Kidney epithelial cell (primary cell): ENCODE measurements around the gene CCS. TPM values are rescaled to one million over a fixed set of nuclear protein-coding genes. Genes with fewer than 3 reads are reported as not detected.

Experiments used
- DNase-seq: peaks from one replicate; pipeline ENCODE4 v3.0.0-alpha.2; 2010; ENCODE audit warnings: low read depth
- H3K27me3 ChIP-seq: 2 replicates; pipeline ENCODE4 v1.6.0; 2011; ENCODE audit warnings: low read length; ENCODE audit not compliant: control insufficient read depth, insufficient read depth
- H3K36me3 ChIP-seq: 2 replicates; pipeline ENCODE4 v1.5.1; 2011; ENCODE audit warnings: low read length; ENCODE audit not compliant: control insufficient read depth, insufficient read depth
- H3K4me3 ChIP-seq: 2 replicates; pipeline ENCODE4 v1.5.1; 2011; ENCODE audit warnings: low read depth, mild to moderate bottlenecking, control low read depth, low read length
- total RNA-seq: library from RNA; depleted of rRNA; stranded (reverse); fragments of >200 nt; gene quantifications from 2 replicates; pipeline ENCODE4 v1.2.3, GENCODE V29; 2015
- TF ChIP-seq, protein P1 (sequence below): IDR thresholded peaks from 2 replicates; pipeline ENCODE4 v1.5.1; 2011; ENCODE audit warnings: mild to moderate bottlenecking, moderate library complexity, low read length, control low read depth, inconsistent platforms; ENCODE audit not compliant: insufficient read depth, poor library complexity, severe bottlenecking

CCS gene
- total RNA-seq, 1 donor from 2014 or later, result 20.6 TPM

DNA sequence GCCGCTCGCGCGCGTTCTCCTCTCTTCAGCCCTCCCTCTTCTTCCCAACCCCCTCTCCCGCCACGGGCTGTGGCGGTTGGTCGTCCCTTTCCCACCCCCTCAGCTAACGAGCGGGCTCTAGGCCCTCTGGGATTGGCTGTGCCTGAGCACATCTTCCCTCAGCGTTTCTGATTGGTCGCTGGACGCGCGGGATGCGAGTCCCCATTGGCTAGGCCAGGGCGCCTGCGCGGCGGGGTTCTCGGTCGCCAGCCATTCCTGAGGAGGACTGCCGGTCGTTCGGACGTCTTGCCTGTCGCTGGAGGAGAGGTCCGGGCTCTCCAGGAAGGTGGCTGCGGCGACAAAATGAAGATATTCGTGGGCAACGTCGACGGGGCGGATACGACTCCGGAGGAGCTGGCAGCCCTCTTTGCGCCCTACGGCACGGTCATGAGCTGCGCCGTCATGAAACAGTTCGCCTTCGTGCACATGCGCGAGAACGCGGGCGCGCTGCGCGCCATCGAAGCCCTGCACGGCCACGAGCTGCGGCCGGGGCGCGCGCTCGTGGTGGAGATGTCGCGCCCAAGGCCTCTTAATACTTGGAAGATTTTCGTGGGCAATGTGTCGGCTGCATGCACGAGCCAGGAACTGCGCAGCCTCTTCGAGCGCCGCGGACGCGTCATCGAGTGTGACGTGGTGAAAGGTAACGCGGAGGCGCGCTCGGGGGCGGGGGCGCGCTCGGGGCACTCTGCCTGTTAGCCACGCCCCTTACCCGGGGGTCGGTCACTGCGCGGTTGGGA lies 23.6 kb downstream of the CCS start, which contains the start of gene RBM14:
Gene RBM14 (plus strand): TSS at position 252 of the 776 bp plus-strand sequence. CDS start 91 bp downstream, at position 343.
- Histone ChIP-seq H3K36me3 (no peaks in the 10 kb centered on the region), H3K27me3 (no peaks in the 10 kb centered on the region), H3K4me3 (peak within 1 kb of the TSS; percentile 88)
- TF ChIP-seq, protein P1, sequence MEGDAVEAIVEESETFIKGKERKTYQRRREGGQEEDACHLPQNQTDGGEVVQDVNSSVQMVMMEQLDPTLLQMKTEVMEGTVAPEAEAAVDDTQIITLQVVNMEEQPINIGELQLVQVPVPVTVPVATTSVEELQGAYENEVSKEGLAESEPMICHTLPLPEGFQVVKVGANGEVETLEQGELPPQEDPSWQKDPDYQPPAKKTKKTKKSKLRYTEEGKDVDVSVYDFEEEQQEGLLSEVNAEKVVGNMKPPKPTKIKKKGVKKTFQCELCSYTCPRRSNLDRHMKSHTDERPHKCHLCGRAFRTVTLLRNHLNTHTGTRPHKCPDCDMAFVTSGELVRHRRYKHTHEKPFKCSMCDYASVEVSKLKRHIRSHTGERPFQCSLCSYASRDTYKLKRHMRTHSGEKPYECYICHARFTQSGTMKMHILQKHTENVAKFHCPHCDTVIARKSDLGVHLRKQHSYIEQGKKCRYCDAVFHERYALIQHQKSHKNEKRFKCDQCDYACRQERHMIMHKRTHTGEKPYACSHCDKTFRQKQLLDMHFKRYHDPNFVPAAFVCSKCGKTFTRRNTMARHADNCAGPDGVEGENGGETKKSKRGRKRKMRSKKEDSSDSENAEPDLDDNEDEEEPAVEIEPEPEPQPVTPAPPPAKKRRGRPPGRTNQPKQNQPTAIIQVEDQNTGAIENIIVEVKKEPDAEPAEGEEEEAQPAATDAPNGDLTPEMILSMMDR, result no peak
- peak; percentile 93 for DNase-seq

DNA sequence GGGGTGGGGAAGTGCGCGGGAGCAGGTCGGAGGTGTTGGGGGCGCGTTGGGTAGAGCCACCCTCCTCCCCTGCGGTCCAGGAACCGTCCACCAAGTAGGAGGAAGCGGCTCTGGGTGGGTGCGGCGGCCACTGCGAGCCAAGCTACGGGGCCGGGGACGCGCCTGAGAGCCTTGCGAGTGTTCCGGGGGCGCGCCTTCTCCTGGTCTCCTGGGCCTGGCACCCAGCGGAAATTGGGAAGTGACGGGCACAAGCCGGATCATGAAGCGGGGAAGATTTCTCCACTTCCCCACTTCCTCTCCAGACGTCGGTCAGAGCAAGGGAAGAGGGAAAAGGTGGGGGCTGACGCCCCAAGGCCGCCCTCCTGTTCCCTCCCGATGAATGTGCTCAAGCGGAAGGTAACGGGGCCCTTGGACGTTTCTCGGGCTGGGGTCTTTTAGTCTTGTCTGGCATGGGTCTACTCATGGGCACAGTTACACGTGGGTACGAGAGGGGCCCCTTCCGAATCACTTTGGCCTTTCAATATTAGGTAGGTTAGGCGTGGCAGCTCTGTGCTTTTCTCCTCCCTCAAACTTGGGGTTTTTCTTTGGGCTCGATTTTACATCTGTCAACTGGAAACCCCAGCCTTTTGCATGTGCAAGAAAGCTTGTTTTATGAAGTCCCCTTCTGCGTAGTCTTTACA lies 24.3 kb downstream of the CCS start:
- peak overlapping the region; percentile 88 for H3K4me3 ChIP-seq
- H3K27me3 ChIP-seq, result no peaks in the 10 kb centered on the region
- TF ChIP-seq, protein P1, result no peak
- DNase-seq, result no peak
- no peaks in the 10 kb centered on the region for H3K36me3 ChIP-seq

DNA sequence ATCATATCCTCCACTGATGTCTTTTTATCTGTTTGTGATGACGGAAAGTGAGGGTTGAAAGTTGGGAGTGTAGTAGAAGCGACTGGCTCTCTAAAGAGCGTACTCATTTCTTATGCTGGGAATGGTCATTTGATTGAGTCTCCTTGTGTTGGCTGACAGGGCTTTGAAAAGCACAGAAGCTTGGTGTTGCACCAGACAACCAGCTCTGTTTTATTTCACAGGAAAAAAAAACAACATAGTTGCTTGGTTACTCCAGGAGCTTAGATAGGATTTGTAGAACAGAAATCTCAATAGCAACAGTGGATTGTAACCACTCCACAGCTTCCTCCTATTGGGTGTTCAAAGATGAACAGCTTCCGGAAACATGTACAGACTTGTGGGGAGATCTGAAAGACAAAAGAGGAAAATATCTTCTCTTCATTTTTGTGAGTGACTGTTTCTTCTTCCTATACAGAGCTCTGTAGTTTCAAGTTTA lies 26.1 kb downstream of the CCS start:
- H3K36me3 ChIP-seq, result no peaks in the 10 kb centered on the region
- no peaks in the 10 kb centered on the region for H3K27me3 ChIP-seq
- DNase-seq, result no peak
- H3K4me3 ChIP-seq, result peak overlapping the region; percentile 88
- TF ChIP-seq, protein P1, result no peak

DNA sequence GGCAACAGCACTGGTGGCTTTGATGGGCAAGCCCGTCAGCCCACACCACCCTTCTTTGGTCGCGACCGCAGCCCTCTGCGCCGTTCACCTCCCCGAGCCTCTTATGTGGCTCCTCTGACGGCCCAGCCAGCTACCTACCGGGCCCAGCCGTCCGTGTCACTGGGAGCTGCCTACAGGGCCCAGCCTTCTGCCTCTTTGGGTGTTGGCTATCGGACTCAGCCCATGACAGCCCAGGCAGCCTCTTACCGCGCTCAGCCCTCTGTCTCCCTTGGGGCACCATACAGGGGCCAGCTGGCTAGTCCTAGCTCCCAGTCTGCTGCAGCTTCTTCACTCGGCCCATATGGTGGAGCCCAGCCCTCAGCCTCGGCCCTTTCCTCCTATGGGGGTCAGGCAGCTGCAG lies 31.5 kb downstream of the CCS start:
- Histone ChIP-seq H3K27me3 (no peaks in the 10 kb centered on the region), H3K4me3 (no peak overlapping the region), H3K36me3 (peaks cover 16% of the 10 kb centered on the region)
- TF ChIP-seq, protein P1, result no peak
- no peak for DNase-seq

DNA sequence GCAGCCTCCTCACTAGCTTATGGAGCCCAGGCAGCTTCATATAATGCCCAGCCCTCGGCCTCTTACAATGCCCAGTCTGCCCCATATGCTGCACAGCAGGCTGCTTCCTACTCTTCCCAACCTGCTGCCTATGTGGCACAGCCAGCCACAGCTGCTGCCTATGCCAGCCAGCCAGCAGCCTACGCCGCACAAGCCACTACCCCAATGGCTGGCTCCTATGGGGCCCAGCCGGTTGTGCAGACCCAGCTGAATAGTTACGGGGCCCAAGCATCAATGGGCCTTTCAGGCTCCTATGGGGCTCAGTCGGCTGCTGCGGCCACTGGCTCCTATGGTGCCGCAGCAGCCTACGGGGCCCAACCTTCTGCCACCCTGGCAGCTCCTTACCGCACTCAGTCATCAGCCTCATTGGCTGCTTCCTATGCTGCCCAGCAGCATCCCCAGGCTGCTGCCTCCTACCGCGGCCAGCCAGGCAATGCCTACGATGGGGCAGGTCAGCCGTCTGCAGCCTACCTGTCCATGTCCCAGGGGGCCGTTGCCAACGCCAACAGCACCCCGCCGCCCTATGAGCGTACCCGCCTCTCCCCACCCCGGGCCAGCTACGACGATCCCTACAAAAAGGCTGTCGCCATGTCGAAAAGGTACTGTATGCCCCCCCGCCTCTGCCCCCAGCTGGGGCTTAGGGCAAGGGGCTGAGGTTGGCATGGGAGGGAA lies 32.2 kb downstream of the CCS start:
- H3K27me3 ChIP-seq, result no peaks in the 10 kb centered on the region
- no peak for DNase-seq
- TF ChIP-seq, protein P1, result no peak
- H3K36me3 ChIP-seq, result peaks cover 16% of the 10 kb centered on the region
- no peak overlapping the region for H3K4me3 ChIP-seq
